ENCODE data around the gene TOMM20.

DNA sequence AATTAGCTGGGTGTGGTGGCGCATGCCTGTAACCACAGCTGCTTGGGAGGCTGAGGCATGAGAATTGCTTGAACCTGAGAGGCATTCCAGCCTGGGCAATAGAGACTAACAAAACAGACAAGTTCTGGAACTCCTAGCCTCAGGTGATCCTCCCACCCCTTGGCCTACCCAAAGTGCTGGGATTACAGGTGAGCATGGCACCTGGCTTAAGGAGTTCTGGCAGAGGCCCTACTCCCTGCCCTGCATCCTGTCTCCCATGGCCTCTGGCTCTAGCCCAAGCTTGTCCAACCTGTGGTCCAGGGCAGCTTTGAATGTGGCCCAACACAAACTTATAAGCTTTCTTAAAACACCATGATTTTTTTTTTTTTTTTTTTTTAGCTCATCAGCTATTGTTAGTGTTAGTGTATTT is 20.4 kb downstream of the TOMM20 start:
- TF ChIP-seq GATA3 (IDR thresholded peaks at IDR 0.05; ENCODE audit: low read depth, low read length) (no peak), GATA2 (IDR thresholded peaks at IDR 0.05; ENCODE audit: low read depth, low read length) (no peak)

Data from SH-SY5Y (cell line).